Effector CD4-positive, alpha-beta T cell (primary cell): ENCODE data around the gene ADIPOR2.
"Not testable (repeated sequence)": the region's sequence is repeated elsewhere in the genome, so short reads cannot be mapped to it uniquely, and the experiment has no call there.

Experiments used
- DNase-seq: peaks from one replicate; pipeline ENCODE4 v3.0.0-alpha.2; 2020

The ADIPOR2 gene

GRCh38 chr12:1815814-1816729, 125.2 kb downstream of the ADIPOR2 start:
- no peak for DNase-seq

GRCh38 chr12:1816730-1817348, 126.0 kb downstream of the ADIPOR2 start:
- DNase-seq: no peak

DNA sequence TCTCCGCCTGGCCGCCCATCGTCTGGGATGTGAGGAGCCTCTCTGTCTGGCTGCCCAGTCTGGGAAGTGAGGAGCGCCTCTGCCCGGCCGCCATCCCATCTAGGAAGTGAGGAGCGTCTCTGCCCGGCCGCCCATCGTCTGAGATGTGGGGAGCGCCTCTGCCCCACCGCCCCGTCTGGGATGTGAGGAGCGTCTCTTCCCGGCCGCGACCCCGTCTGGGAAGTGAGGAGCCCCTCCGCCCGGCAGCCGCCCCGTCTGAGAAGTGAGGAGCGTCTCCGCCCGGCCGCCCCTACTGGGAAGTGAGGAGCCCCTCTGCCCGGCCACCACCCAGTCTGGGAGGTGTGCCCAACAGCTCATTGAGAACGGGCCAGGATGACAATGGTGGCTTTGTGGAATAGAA, 127.1 kb downstream of the ADIPOR2 start:
- DNase-seq: not testable (repeated sequence)

DNA sequence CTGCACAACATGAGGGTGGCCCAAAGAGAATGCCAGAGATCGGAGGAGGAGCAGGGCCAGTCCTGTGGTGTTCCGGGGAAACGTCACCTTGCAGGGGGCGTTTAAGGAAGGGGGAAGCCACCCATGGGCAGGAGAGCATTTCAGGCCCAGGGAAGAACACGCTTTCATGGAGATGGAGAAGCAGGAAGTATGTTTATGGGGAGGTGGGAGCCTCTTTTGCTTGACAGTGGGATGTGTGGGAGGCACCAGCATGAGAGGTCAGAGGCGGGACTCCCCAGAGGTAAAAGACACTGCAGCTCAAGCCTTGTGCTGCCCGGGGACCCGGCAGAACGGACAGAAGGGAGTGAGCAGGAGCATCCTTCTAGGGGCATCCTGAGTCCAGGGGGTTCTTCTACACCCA, 128.2 kb downstream of the ADIPOR2 start:
- DNase-seq: no peak

- DNase-seq: no peak
Observed at GRCh38 chr12:1819571-1819970, 128.7 kb downstream of the ADIPOR2 start.

DNA sequence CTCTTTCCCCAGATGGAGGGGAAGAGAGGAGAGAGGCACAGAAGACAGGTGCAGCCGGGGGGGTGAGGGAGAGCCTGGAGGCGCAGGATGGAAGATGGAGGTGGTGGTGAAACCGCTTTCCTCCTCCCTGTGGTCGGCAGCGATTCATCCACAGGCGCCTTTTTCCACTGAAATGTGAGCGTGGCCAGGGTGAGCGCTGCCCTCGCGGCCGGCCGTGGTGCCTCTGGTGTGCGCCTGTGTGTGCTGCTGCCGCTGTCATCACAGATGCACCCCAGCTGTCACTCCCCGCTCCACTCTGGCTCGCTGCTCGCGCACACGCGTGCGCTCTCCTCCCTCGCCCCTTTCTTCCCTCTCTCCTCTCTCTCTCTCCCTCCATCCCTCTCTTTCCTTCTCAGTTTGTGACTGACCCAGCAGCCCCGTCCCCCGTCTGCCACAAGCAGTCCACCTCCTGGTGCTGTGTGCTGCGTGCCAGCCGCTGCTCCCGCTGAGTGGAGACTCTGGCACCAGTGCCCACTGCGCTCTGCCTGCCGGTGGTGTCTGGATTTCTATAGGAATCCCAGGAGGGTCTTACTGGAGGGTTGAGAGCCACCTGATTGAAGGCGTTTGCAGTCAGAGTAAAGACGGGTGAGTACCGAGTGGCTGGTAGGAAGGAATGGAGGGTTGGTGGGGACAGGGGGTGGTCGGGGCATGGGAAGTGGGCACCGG, 129.5 kb downstream of the ADIPOR2 start, which contains the start of gene LRTM2:
TSS of gene LRTM2 (plus strand) at position 375 of the 705 bp plus-strand sequence. CDS start 7,584 bp downstream, outside the sequence.
- no peak for DNase-seq

GRCh38 chr12:1820896-1821291, 130.0 kb downstream of the ADIPOR2 start:
- DNase-seq: no peak

GRCh38 chr12:1821805-1822204, 130.9 kb downstream of the ADIPOR2 start:
- no peak for DNase-seq

GRCh38 chr12:1822699-1823098, 131.8 kb downstream of the ADIPOR2 start:
- no peak for DNase-seq

DNA sequence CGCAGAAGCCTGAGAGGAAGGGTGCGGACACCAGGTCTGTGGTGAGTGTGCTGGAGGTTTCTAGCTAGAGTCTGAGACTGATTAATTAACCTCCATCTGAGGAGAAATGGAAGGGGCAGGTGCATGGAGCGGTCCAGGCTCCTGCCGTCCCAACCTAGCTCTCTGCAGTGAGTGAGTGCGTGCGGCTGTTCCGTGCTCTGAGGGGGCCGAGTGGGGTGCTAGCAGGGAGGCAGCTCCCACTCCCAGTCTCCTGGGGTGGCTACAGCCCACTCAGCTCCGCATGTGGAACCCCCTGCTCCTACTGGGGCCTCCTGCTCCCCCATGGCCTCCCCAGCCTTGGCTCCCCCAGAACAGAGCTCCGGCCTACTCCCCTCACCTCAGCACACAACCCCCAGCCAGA, 132.4 kb downstream of the ADIPOR2 start:
- no peak for DNase-seq

DNA sequence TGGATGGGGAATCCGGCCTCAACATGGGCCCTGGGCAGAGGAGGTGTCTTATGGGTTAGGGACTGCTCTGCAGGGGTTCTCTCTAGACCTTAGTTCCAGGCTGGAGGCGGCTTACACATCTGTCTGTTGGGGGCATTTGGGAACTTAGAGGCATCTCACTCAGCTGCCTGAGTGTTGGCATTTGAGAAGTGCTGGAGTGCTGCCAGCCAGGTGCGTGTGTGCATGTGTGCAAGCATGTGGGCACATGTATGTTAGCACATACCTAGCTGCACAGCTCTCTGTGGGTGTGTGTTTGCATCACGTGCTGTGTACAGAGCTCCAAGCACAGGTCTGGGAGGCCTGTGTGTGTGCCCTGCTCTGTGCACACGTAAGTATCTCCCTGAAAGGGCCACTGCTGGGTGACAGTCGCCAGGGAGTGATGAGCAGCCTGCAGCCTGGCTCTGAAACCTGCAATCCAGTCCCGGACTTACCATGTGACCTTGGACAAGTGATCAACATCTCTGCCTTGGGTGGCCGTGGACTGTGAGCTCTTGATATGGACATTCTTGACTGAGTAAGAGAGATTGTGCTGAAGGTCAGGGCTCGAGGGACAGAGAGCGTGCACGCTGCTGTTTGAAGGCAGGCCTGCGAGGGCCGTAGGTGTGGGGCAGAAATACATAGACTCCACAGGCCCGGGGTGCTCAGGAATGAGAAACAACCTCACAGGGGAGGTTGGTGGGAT, 134.7 kb downstream of the ADIPOR2 start:
- no peak for DNase-seq

DNA sequence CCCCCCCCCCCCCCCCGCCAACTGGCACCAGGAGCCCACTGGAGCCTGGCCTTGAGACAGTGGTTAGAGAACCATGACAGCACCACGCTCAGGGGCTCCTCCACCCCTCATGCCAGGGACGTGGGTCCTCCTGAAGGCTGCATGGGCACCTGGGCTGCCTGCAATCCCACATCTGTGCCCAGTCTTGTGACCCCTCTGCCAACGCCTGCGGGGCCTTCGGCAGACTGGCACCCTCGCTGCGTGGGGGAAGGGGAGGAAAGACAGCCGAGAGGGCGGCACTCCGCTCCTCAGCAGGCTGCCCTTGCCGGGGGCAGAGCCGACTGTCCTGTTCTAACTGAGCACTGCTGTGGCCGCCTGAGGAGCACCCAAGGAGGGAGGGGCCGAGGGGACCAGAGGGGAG, 135.5 kb downstream of the ADIPOR2 start:
- no peak for DNase-seq

DNA sequence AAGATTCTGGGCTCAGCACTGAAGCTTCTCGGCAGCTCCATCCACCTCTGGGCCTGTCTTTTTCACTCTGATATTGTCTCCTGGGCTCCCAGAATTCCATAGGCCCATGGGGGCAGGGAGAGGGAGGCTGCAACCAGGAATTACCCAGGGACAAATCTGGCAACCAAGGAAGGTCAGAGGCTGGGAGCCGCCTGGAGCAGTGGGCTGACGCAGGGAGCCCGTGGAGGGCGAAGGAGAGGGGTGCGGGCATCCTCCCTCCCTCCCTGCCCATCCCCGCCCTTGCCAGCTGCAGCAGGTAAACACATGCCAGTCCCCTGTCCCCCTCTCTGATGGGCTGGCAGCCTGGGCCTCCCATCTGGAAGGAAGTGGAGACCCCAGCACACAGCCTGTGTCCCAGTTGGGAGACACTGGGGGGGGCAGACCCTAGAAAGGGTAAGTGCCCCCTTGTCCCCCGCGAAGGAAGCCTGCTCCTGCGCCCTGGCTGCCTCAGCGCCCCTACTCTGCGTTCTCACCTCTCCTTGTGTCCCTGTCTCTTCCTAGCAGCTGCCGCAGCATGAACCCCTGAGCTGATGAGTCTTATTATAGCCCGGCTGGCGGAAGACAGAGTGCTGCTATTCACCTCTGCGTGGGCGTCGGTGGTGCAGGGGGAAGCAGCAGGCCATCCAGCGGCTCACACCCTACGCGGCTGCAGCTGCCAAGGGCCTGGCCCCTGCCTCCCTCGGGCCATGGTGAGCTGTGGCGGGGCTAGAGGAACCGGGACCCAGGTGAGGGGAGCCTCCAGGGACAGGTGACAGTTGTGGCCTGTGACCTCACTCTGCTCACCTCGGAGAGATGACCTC, 136.2 kb downstream of the ADIPOR2 start:
- no peak for DNase-seq

GRCh38 chr12:1827826-1828805, 137.2 kb downstream of the ADIPOR2 start:
- DNase-seq: no peak

- DNase-seq: no peak
Observed at GRCh38 chr12:1828856-1829255, 138.0 kb downstream of the ADIPOR2 start.

- no peak for DNase-seq
Observed at GRCh38 chr12:1829306-1829900, 138.5 kb downstream of the ADIPOR2 start.

GRCh38 chr12:1830401-1830845, 139.6 kb downstream of the ADIPOR2 start:
- no peak for DNase-seq

DNA sequence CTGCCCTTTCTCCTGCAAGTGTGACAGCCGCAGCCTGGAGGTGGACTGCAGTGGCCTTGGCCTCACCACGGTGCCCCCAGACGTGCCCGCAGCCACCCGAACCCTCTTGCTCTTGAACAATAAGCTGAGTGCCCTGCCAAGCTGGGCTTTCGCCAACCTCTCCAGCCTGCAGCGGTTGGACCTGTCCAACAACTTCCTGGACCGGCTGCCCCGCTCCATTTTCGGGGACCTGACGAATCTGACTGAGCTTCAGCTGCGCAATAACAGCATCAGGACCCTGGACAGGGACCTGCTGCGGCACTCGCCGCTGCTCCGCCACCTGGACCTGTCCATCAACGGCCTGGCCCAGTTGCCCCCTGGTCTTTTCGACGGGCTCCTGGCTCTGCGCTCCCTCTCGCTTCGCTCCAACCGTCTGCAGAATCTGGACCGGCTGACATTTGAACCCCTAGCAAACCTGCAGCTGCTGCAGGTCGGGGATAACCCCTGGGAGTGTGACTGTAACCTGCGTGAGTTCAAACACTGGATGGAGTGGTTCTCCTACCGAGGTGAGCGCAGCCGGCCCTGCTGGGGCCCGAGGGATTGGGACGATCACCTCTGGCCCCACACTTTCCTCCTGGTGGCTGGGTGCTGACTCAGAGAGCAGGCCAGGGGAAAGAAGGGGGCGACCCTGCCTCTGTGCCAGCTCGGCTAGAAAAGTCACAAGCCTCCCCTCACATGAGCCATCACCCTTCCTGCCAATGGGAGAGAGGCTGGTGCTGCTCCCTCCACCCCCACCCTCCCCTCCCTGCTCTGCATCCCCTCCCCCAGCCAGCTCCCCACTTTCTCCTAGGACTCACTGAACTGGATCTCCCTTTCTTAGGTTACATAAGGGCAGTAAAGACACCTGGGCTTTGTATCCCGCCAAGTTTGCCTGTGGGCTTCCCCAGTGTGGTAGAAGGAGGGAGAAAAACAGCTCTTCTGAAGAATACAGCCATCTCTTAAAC, 140.4 kb downstream of the ADIPOR2 start:
- DNase-seq: no peak
